C4-2B (cell line): ENCODE measurements around the gene CEP290.

Source experiments
- ZFX ChIP-seq: fragments of 450-650 bp; IDR thresholded peaks from 2 replicates; pipeline ENCODE4 v1.6.1; 2017
- TF ChIP-seq, protein P1 (sequence below): fragments of 450-650 bp; conservative IDR thresholded peaks from 2 replicates; pipeline ENCODE4 v1.5.1; 2017; ENCODE audit warnings: mild to moderate bottlenecking

DNA sequence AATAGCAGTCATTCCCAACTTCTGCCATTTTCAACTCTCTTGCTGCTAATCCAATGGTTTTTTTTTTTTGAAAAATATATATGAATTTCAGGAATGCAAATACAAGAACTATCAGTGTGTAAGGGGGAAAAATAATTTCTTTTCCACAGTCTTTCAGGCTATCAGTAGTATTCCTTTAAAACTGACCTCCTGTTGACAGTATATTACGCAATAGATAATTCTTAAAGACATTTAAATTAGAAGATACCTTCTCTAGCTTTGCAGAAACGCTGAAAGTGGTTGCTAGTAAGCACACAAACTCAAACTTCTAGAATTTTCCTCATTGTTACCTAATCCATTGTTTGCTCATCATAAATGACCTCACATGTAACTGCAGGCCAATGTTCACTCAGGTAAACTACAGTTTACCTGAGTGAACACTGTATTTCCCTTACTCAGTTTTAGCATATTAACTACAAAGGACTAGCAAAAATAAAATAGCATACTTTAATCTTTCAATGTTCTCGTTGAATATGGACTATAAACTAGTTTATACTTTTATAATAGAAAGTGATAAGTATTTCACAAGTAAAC is 112.7 kb downstream of the CEP290 start, which contains the start of gene C12orf50:
- TF ChIP-seq, protein P1, sequence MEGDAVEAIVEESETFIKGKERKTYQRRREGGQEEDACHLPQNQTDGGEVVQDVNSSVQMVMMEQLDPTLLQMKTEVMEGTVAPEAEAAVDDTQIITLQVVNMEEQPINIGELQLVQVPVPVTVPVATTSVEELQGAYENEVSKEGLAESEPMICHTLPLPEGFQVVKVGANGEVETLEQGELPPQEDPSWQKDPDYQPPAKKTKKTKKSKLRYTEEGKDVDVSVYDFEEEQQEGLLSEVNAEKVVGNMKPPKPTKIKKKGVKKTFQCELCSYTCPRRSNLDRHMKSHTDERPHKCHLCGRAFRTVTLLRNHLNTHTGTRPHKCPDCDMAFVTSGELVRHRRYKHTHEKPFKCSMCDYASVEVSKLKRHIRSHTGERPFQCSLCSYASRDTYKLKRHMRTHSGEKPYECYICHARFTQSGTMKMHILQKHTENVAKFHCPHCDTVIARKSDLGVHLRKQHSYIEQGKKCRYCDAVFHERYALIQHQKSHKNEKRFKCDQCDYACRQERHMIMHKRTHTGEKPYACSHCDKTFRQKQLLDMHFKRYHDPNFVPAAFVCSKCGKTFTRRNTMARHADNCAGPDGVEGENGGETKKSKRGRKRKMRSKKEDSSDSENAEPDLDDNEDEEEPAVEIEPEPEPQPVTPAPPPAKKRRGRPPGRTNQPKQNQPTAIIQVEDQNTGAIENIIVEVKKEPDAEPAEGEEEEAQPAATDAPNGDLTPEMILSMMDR, result no peak
- no peak for TF ChIP-seq ZFX
